HG02970 (cell line): ENCODE data around the gene HCST.
"Not testable (repeated sequence)": the region's sequence is repeated elsewhere in the genome, so short reads cannot be mapped to it uniquely, and the experiment has no call there.

Source experiments
- ATAC-seq: cut with Tn5 transposase; IDR thresholded peaks from one replicate; pipeline ENCODE4 v1.9.1; 2021; ENCODE audit warnings: mild to moderate bottlenecking, moderate library complexity, moderate number of reproducible peaks; ENCODE audit not compliant: unreplicated experiment, low FRiP score

The HCST gene

GRCh38 chr19:35879068-35879467, 23.3 kb upstream of the HCST start:
- ATAC-seq, result no peak

GRCh38 chr19:35879770-35880317, 22.5 kb upstream of the HCST start:
- no peak for ATAC-seq

GRCh38 chr19:35882114-35882832, 20.1 kb upstream of the HCST start:
- no peak for ATAC-seq

- no peak for ATAC-seq
Observed at GRCh38 chr19:35883882-35884281, 18.4 kb upstream of the HCST start.

- no peak for ATAC-seq
Observed at GRCh38 chr19:35885225-35885738, 17.0 kb upstream of the HCST start.

- no peak for ATAC-seq
Observed at GRCh38 chr19:35885904-35886303, 16.4 kb upstream of the HCST start.

- no peak for ATAC-seq
Observed at GRCh38 chr19:35887197-35887596, 15.1 kb upstream of the HCST start.

GRCh38 chr19:35888398-35888797, 13.9 kb upstream of the HCST start:
- ATAC-seq, result no peak

GRCh38 chr19:35889370-35890112, 12.8 kb upstream of the HCST start:
- ATAC-seq, result no peak

GRCh38 chr19:35890113-35890650, 12.1 kb upstream of the HCST start:
- ATAC-seq, result no peak

GRCh38 chr19:35891819-35892218, 10.5 kb upstream of the HCST start:
- ATAC-seq, result not testable (repeated sequence)

GRCh38 chr19:35894342-35894741, 8.0 kb upstream of the HCST start:
- no peak for ATAC-seq

- ATAC-seq, result no peak
Observed at GRCh38 chr19:35895911-35896642, 6.3 kb upstream of the HCST start.

- ATAC-seq, result no peak
Observed at GRCh38 chr19:35896643-35897040, 5.7 kb upstream of the HCST start.

GRCh38 chr19:35897706-35898451, 4.5 kb upstream of the HCST start:
- ATAC-seq, result no peak

GRCh38 chr19:35898499-35898809, 3.9 kb upstream of the HCST start:
- no peak for ATAC-seq

- ATAC-seq, result peak; percentile 40
Observed at GRCh38 chr19:35899547-35900214, 2.6 kb upstream of the HCST start.

- no peak for ATAC-seq
Observed at GRCh38 chr19:35901055-35901644, 1.2 kb upstream of the HCST start.

- no peak for ATAC-seq
Observed at GRCh38 chr19:35902870-35903475, 644 bp downstream of the HCST start.
